ENCODE data around the gene ACAD9. TPM values are rescaled to one million over a fixed set of nuclear protein-coding genes. Genes with fewer than 3 reads are reported as not detected.

ACAD9 gene
- total and polyA plus RNA-seq, 8 donors = 38.6 to 46.4 (median 43.4) TPM

DNA sequence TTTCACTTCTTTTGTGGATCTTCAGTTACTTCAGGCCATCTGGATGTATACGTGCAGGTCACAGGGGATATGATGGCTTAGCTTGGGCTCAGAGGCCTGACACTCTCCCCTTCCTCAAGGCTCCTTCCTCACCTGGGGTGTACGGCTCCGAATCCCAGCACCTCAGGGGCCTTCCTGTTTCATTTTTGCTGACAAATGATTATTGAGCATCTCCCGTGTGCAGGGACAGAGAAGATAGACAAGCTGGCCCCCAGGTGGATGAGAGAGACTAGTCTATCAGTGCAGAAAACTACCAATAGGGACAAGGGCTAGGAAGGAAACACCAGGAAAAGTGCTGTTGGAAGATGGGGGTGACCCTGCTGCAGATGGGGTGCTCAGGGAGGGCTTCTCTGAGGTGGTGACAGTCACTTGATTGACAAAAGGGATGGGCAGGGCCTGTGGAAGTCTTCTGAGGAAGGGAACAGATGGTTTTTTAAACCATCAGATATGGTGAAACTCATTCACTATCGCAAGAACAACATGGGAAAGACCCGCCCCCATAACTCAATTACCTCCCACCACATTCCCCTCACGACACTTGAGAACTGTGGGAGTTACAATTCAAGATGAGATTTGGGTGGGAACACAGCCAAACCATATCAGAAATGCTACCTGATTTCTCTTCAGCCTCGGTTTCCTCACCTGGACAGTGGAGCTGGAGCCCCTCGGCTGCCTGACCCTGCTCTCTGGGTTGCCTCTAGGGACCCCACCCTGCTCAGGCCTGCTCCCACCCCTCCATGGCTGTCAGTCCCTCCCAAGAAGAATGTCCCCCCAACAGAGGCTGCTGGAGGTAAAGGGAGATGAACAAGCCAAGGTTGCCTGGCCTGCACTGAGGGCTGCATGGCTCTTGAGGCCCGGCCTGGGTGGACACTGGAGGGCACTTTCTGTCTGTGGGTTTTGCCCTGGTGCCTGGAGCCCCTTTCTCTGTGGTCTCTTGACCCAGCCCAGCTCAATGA, 37.2 kb upstream of the ACAD9 start:
- no peak overlapping the region for H3K4me3 ChIP-seq
- no peaks in the 10 kb centered on the region for H3K9me3 ChIP-seq
- TF ChIP-seq, protein P1, sequence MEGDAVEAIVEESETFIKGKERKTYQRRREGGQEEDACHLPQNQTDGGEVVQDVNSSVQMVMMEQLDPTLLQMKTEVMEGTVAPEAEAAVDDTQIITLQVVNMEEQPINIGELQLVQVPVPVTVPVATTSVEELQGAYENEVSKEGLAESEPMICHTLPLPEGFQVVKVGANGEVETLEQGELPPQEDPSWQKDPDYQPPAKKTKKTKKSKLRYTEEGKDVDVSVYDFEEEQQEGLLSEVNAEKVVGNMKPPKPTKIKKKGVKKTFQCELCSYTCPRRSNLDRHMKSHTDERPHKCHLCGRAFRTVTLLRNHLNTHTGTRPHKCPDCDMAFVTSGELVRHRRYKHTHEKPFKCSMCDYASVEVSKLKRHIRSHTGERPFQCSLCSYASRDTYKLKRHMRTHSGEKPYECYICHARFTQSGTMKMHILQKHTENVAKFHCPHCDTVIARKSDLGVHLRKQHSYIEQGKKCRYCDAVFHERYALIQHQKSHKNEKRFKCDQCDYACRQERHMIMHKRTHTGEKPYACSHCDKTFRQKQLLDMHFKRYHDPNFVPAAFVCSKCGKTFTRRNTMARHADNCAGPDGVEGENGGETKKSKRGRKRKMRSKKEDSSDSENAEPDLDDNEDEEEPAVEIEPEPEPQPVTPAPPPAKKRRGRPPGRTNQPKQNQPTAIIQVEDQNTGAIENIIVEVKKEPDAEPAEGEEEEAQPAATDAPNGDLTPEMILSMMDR (IDR thresholded peaks at IDR 0.05) = no peak
- no peak for ATAC-seq
- H3K36me3 ChIP-seq = no peaks in the 10 kb centered on the region
- H3K4me1 ChIP-seq = peaks cover 0 to 23% of the 10 kb centered on the region in 2 donors
- DNase-seq = peak in 1 of 4 donors; percentile 54
- no peaks in the 10 kb centered on the region for H3K27me3 ChIP-seq
- intact Hi-C loops (cut with DNase I) = loop anchor here in 1 of 2 donors (10.0 kb wide), 1 partner anchor 157 kb away; no protein-coding TSS in a partner anchor
- H3K27ac ChIP-seq = no peak overlapping the region

DNA sequence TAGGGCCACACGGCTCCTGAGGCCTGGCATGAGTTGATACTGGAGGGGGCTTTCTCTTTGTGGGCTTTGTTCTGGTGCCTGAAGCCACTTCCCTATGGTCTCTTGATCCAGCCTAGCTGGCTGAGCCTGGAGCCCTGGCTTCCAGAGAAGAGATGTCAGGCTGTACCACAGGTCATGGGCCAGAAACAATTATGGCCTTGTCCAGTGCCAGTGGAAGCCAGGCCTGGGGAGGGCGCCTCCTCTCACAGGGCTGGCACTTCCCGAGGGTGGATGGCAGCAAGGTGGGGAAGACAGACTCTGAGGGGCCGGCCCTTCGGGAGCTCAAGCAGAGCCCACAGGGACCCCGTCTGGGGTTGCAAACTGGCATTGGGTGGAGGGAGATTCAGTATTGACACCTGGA, 34.9 kb upstream of the ACAD9 start:
- Histone ChIP-seq H3K27me3 (no peaks in the 10 kb centered on the region), H3K4me1 (peaks cover 0 to 23% of the 10 kb centered on the region in 2 donors), H3K9me3 (no peaks in the 10 kb centered on the region), H3K36me3 (no peaks in the 10 kb centered on the region), H3K4me3 (no peak overlapping the region), H3K27ac (no peak overlapping the region)
- intact Hi-C loops (cut with DNase I) = loop anchor here in 1 of 2 donors (10.0 kb wide), 1 partner anchor 160 kb away; no protein-coding TSS in a partner anchor
- ATAC-seq (no peak), DNase-seq (peak in 1 of 4 donors; percentile 66)
- TF ChIP-seq, protein P1 (IDR thresholded peaks at IDR 0.05) = no peak

DNA sequence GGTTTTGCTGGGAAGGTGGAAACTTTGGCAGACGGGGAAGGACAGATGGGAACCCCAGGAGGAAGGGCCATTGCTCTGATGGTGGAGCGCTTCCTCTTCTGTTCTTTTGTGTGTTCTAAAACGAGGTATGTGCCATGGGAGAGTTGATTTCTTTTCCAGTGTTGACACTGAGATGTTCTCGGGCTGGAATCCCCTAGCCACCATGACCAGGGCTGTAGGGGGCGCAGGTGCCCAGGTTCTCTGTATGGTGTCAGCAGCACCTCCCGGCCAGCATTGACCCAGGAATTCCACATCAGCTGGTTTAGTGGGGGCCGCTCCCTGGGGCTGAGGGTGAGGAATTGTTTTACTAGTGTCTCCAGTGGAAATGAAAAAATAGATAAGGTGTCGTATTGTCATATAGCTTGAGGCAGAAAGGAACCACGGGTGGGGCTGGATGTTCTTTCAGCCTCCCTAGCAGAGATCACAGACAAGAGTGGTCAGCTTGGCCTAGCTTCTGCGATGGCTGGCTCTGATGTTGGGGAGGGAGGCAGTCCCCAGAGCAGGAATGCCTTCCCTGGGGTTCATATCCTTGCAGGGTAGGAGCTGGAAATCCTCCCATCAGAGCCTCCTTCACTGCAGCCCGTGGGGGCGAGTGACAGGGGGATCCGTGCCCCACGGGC, 34.2 kb upstream of the ACAD9 start:
- peak overlapping the region in 1 of 2 donors; percentile 70 for H3K27ac ChIP-seq
- intact Hi-C loops (cut with DNase I) = loop anchor here in 1 of 2 donors (10.0 kb wide), 1 partner anchor 160 kb away; no protein-coding TSS in a partner anchor

DNA sequence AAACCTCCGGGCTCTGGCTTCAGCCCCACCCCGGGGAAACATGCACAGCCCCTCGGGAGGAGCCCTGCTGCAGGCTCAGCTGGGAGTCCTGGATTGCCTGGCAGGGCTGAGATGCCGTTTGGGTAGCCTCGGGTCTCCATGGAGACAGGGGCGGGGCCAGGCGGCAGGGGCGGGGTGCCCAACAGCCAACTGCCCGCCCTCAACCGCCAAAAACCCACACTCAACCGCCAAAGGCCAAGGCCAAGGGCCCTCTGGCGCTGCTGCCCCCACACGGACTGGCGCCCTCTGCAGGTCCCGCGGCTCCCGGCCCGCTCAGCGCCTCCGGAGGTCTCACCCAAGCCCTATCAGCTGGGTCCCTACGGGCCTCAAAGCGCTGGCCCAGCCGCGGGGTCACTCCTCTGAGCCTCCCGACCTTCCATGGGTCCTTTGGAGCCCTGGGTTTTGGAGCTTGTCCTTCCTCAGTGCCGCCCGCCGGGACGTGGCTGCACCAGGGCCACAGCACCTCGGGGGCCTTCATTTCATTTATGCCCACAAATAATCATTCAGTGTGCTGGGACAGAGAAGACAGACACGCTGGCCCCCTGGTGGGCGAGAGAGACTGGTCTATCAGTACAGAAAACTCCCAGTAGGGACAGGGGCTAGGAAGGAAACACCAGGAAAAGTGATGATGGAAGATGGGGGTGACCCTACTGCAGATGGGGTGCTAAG, 33.5 kb upstream of the ACAD9 start:
- intact Hi-C loops (cut with DNase I) = loop anchor here in 1 of 2 donors (10.0 kb wide), 1 partner anchor 161 kb away; no protein-coding TSS in a partner anchor
- no peaks in the 10 kb centered on the region for H3K9me3 ChIP-seq

More for the DNA sequence above, 34.2 kb upstream of the ACAD9 start:
- no peak for ATAC-seq
- Histone ChIP-seq H3K9me3 (no peaks in the 10 kb centered on the region), H3K4me3 (peak overlapping the region; percentile 28 to 42), H3K36me3 (no peaks in the 10 kb centered on the region), H3K27me3 (no peaks in the 10 kb centered on the region), H3K4me1 (peaks cover 0 to 25% of the 10 kb centered on the region in 2 donors)
- peak in 1 of 4 donors; percentile 51 for DNase-seq
- TF ChIP-seq, protein P1 (IDR thresholded peaks at IDR 0.05) = no peak

More for the DNA sequence above, 33.5 kb upstream of the ACAD9 start:
- Histone ChIP-seq H3K27me3 (no peaks in the 10 kb centered on the region), H3K36me3 (no peaks in the 10 kb centered on the region), H3K27ac (peak overlapping the region in 1 of 2 donors; percentile 70), H3K4me1 (peaks cover 0 to 25% of the 10 kb centered on the region in 2 donors), H3K4me3 (peak overlapping the region; percentile 28 to 42)
- DNase-seq (peak; percentile 65 to 97 (median 86)), ATAC-seq (peak; percentile 96)
- TF ChIP-seq, protein P1 (IDR thresholded peaks at IDR 0.05) = peak; percentile 50 to 62
